GM19035 (cell line): ENCODE results near the gene METRN.

Experiments used
- ATAC-seq: cut with Tn5 transposase; IDR thresholded peaks from one replicate; pipeline ENCODE4 v1.9.1; 2021; ENCODE audit not compliant: unreplicated experiment

Gene METRN

DNA sequence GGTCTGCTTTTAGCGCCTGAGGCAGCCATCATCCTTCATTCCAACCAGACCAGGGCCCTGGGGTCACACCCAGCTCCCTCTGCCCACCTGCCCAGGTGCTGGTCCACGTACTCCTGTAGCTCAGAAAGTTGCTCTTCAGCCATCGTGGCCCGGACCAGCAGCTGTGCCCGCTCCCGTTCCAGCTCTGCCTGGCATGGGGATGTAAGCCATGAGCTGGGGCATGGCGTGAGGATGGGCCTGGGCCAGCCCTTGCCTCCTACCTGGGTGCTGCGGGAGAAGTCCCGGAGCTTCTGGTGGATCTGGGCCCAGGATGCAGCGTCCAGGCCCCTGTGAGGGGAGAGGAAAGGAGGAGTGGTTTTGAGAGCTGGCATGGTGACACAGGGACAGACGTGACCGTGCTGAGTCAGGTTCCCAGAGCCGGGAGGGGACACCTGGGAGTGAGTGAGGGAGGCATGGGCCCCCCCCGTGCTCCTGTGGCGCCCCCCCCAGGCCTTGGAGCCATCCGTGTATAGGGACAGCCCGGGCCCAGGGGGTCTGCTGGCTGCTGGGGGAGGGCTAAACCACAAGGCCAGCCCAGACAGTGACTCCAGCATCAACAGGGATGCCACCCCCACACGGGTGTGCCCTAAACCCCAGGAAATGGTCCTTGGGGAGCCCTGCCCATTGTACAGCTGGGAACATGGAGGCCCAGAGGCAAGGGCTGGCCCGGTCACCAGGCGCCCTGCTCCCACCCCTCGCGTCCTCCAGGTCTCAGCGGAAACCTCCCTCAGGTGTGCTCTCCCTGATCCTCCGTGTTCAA lies 8.1 kb downstream of the METRN start:
- ATAC-seq: no peak

DNA sequence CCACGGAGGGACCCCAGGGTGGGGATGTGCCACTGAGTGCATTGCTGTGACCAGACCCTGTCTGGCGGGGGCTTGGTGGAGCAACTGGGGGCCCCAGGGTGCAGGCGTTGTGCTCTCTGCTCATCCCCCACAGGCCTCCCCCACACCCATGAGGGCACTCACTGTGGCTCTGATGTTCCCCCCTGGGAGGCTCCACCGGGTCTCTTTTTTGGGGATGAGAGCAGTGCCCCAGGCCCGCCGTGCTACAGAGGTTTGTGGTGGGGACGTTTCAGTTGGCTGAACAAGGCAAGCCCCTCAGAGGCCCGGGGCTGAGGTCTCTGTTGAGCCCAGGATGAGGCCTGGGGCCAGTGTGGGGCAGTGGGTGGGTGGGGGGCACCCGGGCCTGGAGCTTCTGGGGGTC lies 8.8 kb downstream of the METRN start:
- no peak for ATAC-seq

DNA sequence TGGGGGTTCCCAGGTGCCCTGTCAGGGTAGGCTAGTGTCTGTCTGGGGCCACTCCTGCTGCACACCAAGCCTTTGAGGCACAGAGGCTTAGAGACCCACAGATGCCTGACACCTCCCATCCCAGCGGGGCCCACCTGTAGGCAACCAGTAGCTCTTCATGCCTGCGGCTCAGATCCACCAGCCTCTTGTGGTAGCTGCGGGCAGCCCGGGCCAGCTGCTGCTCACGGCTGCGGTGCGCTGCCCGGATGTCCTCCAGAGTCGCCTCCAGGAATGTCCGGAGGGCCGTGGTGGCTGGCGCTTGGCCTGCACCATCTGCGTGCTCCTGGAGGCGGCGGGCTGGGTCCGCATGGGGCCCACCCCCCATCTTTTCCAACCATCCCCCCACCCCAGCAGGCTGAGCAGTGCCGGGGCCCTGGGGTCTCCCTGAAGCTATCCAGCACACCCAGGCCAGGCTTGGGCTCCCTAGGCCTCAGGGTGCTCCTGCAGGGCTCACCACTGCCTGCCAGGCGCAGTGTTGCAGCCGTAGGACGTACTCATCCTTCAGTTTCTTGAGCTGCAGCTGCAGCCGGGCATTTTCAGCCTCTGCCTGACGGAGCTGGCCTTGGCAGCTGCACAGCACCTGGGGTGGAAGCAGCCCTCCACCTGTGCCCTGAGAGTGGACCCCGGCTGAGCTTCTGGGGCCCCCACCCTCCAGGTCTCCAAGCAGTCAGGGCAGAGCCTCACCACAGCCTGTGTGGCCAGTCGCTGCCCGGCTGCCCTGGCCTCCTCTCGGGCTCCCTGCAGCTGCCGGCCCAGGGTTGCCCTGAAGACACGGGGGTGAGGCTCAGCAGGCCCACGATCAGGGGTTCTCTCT lies 9.5 kb downstream of the METRN start:
- ATAC-seq: no peak

DNA sequence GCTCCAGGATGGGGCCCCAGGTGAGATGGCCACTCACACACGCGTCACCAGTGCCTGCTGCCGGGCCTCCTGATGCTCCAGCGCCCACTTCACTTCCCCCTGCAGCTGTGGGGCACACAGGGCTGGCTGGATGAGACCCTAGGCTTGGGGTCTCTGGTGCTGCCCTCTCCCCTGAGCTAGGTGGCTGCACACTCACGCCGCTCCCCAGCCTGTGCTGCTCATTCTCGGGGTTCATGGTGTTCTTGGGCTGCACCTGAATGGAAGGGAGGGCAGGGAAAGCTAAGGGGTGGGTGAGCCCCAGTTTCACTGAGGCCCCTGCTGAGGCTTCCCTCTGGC lies 10.1 kb downstream of the METRN start:
- no peak for ATAC-seq

DNA sequence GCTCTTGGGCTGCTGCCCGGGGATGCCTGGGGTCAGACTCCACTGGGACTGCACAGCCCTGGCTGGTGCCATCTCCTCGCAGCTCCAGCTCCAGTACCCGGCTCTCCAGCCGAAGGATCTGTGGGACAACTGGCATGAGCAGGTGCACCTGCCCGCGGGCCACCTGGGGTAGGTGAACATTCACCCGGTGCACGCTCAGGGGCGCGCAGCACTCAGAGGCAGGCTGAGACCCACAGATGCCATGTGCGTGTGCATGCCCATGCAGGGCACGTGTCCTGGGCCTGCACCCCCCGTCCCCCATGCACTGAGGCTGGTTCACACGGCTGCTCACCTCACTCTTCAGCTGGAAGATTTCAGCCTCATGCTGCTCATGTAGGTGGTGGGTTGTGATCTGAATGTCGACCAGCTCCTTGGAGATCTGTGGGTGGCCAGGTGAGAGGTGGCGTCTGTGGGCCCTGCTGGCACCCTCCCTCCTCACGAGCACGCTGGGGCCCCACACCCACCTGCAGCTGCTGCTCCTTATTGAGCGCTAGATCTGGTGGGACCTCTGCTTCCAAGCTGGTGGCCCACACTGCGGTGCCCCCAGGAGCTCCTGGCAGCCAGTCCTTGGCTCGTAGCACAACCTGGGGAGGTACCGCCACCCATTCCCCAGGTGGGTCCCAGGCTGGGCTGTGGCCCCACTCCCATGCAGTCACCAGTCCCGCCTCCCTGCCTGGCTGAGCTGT lies 10.7 kb downstream of the METRN start:
- ATAC-seq: no peak

DNA sequence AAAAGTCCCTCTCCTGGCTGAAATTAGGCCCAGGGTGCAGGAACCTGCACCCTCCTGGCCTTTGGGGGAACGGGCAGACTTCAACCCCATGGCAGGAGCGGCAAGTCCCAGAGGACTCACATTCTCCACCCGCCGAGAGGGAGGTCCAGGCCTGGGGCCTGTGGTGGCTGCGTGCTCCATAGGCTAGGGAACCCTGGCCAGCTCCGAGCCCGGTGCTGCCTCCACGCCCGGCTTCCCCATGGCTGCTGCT lies 11.2 kb downstream of the METRN start:
- ATAC-seq: no peak

DNA sequence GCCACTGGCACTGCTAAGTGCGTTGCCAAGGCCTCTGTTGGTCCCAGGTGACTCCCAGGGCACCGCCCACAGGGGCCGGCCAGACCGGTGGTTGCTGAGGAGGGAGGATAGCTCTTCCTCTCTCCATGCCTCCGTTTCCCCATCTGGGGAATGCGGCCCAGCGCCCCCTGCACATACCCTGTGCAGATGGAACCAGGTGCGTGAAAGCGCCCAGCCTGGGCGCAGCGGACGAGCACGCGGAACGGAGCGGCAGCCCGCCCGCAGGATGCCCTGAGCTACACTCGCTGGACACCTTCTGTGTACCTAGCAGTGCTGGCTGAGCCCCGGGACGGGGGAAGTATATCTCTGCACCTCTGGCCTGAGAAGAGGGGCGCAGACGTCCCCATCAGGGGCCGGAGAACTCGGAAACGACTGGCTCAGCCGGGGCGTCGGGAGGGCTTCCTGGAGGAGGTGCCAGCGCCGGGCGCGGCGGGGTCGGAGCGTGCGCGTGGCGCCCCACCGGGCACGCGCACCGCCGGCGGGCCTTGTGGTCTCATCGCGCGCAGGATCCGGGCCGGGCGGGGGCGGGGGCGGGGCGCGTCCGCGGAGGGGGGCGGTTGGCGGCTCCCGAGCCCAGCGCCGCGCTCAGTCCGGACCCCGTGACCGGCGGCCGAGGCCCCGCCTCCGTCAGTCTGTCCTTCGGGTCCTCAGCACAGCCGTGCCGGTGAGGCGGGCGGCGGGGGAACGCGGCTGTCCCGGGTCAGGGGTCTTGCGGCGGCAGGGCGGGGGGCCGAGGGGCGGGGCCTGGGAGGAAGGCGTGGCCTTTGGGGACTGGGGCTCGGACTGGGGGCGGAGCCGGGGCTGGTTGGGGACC lies 11.7 kb downstream of the METRN start, which contains the start of the genes CCDC78 and HAGHL:
Gene CCDC78 (minus strand): TSS at position 6 of the 853 bp plus-strand sequence. CDS start 76 bp downstream, outside the sequence.
Gene HAGHL (plus strand): TSS at position 669 of the 853 bp plus-strand sequence. CDS start 404 bp downstream, outside the sequence.
- peak; percentile 32 for ATAC-seq

DNA sequence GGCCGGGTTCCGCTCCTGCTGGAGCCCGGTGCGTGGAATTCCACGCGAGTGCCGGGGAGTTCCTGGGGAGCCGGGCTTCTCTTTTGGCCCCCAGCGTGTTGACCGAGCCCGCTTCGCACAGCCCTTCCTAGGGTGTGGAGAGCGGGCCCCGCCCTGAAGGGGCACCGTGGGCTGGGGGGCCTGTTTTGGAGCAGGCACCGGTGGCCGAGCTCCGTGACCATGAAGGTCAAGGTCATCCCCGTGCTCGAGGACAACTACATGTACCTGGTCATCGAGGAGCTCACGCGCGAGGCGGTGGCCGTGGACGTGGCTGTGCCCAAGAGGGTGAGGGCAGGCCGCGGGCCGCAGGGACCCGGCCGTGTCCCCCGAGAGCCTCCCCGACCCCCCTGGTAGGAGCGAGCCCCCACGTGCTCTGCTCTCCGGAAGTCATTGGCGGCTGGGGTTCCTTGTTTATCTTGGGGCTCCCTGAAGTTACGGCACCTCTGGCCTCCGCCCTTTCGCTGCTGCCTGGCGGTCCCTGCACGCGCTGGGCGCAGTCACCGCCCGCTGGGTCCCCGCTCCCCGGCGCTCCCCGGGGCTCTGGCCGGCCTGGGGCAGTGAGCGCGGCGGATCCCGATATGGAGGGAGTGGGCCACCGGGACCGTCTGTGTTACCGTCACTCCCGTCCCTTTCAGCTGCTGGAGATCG lies 12.5 kb downstream of the METRN start:
- peak; percentile 13 for ATAC-seq

DNA sequence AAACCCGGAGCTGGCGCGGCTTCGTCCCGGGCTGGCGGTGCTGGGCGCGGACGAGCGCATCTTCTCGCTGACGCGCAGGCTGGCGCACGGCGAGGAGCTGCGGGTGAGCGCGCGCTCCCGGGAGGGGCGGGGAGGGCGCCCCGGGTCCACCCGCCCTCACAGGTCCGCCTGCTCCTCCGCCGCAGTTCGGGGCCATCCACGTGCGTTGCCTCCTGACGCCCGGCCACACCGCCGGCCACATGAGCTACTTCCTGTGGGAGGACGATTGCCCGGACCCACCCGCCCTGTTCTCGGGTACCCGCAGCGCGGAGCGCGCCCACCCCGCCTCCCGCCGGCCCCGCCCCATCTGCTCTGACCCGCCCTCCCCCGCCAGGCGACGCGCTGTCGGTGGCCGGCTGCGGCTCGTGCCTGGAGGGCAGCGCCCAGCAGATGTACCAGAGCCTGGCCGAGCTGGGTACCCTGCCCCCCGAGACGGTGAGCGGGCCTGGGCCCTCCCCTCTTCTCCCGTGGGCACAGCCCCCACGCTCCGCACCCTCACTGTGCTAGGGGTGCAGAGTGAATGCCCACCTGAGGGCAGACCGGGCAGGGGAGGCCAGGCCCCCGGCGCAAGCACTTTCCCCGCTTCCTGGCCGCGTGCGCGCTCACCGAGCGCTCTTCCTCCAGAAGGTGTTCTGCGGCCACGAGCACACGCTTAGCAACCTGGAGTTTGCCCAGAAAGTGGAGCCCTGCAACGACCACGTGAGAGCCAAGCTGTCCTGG lies 13.4 kb downstream of the METRN start:
- ATAC-seq: peak; percentile 36

DNA sequence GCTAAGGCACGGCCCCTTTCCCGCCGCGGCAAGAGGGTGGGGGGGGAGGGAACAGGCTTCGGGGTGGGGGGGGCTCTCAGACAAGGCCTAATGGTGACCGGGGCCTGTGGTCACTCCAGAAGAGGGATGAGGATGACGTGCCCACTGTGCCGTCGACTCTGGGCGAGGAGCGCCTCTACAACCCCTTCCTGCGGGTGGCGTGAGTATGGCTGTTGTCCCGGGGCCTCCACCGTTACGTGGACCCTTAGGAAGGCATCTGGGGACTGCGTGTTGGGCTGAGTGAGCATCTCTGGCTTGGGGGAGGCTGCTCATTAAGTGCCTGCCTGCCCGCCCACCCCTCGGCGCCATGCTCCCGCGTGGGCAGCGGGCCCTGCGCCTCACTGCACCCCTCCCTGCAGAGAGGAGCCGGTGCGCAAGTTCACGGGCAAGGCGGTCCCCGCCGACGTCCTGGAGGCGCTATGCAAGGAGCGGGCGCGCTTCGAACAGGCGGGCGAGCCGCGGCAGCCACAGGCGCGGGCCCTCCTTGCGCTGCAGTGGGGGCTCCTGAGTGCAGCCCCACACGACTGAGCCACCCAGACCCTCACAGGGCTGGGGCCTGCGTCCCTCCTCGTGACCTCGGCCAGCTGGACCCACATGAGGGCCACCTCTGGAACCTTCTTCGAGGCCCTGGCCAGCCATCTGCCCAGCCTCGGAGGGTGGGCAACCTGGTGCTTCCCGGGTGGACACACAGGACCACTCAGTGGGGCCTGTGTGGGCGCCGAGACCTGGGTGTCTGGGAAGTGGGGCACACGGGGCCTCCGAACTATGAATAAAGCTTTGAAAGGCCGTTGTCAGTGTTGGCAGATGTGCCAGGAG lies 14.2 kb downstream of the METRN start:
- no peak for ATAC-seq

DNA sequence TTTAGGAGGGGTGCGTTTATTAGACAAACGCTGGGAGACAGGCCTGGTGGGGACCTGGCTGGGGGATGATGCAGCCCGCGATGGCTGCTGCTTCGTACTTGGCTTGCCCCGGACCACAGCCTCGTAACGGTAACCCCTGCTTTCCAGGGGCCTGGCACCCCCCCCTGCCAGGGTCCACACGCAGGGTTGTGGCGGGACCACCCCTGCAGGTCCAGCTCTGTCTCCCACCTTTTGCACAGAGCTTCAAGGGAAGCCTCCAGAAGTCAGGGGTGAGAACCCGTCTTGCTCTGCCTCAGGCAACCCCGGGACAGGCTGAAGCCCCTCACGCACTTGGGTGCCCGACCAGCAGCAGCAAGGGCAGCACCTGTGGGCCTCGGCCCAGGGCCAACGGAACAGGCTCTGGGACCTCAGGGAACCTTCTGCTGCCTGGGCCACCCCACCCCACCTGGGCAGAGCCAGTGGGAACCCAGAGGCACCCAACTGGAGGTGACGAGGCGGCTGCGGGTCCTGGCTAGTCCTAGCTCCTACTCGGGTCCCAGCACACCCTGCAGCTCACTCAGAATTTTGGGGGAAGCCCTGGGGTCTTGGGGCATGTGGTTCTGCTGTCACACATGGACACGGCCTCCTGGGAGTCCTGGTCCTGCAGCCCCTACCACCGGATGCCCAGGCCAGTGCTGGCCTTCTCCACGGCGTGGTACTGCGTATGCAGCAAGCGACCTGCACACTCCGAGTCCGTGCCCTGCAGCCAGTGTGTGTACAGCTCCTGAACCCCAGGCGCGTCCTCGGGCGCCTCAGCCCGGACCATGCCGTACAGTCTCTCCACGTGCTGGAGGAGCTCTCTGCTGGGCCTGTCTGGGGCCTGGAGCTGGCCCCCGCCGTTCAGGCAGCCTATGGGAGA lies 15.1 kb downstream of the METRN start:
- no peak for ATAC-seq

DNA sequence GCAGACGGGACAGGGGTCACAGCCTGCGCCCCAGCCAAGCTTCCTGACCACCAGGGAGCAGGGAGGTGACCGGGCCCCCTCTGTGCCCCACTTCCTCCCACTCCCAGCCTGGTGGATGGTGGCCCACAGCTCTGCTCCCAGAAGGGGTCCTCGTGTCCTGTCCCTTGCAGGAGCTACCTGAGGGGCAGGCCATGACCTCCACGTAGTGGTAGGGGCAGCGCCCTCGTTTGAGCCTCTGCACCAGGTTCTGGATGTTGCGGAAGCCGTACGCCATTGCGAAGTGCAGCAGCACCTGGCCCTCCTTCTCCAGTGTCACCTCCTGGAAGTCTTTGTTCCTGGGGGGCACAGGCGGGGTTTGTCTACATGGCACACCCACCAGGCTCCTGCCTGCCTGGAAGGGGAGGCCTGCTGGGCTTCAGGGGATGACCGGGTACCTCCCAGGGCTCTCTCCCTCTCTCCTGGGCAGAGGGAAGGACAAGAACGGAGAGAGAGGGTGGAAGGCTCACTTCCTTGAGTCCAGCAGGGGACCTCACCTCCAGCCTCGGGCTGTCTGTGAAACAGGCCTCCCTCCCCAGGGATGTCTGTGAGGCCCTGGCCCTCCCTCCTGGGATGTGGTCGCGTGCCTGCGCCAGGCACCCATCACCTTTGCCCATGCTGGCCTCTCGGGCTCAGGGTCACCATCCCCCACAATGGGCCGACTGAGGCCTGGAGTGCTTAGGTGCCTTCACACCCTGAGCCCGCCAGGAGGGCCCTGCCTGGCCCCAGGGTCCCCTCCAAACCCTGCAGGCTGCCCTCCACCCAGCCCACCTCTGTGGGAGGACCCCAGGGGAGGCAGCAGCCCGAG lies 16.0 kb downstream of the METRN start:
- no peak for ATAC-seq

DNA sequence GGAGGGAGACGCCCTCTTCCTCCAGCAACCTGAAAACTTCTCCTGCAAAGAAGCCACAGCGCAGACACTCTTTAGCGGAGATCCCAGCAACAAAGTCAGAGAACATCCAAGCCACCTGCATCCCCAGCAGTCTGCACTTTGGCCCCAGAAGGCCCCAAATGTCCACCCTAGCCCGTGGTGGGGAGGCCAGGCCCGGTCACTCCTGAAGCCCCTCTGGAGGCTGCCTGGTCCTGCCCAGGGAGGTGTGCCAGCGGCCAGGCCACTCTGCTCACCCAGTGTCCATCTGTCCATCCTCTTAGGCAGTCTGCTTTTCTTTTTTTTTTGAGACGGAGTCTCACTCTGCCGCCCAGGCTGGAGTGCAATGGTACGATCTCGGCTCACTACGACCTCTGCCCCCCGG lies 17.4 kb downstream of the METRN start:
- no peak for ATAC-seq

DNA sequence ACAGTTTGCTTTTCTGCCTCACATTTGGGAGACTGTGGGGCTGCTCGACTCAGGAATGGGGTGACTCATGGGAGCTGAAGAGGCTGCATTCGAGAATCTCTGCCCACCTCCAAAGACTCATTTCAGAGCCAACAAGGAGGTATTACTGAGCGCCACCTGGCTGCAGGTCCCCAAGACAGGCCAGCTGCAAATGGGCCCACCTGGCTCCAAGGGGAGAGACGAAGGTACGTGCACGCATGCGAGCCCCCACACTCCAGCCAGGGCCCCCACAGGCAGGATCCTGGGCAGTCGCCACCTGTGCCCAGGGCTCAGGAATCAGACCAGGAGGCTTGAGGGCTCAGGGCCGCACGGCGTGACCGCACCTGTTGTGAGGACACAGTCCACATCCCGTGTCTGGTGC lies 18.0 kb downstream of the METRN start:
- ATAC-seq: no peak

DNA sequence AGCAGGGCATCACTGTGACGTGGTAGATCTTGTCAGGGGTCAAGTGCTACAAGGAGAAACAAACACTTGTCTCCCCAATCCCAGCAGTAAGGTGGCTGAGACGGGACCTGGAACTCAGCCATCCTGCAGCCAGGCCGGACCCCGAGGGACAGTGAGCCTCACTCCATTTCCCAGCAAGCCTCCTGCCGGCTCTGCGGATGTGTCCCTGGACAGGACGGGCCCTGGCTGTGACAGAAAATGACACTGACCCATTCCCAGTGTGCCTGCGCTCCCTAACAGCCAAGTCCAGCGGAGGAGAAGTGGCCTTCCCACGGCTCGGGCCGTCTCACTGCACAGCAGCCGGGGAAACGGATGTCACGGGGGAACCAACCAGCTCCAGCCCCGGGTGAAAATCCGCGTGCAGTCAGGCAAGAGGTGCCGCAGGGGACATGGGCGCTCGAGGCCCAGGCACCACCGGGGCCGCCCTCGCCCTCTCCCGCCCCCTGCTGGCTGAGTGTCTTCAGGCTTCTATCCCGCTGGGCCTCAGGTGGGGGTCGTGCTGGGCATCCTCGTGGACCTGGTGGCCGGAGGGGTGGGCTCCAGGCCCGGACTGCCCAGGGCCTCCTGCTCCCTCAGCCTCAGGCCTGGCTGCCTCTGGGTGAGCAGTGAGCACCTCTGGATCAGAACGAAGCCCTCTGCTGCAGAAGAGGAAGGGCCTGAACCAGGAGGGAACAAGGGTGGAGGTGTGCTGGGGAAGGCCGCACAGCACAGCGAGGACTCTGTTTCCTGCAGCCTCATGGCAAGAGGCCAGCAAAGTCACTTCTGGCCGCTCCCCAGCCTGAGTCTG lies 18.7 kb downstream of the METRN start:
- no peak for ATAC-seq
